ENCODE results near the gene PTPRN2. TPM values are rescaled to one million over a fixed set of nuclear protein-coding genes. Genes with fewer than 3 reads are reported as not detected.
"Not testable (repeated sequence)": the region's sequence is repeated elsewhere in the genome, so short reads cannot be mapped to it uniquely, and the experiment has no call there.

The PTPRN2 gene
- total and polyA plus RNA-seq, 4 donors: 18.1 to 69.9 (median 50.4) TPM

GRCh38 chr7:157985636-157986035 lies 602.0 kb downstream of the PTPRN2 start:
- Histone ChIP-seq H3K27ac (ENCODE audit: low read depth, low read length) (no peak overlapping the region), H3K4me1 (ENCODE audit: control insufficient read depth, insufficient read depth, low read length) (peaks cover 25% of the 10 kb centered on the region), H3K27me3 (ENCODE audit: control insufficient read depth, insufficient read depth, low read length) (no peaks in the 10 kb centered on the region), H3K9me3 (ENCODE audit: control insufficient read depth, insufficient read depth, low read length) (no peaks in the 10 kb centered on the region), H3K36me3 (ENCODE audit: control insufficient read depth, insufficient read depth, low read length) (no peaks in the 10 kb centered on the region), H3K4me3 (ENCODE audit: low read depth, low read length) (no peak overlapping the region)
- DNase-seq (ENCODE audit: low read depth in 4 of 6, low spot score in 6 of 6): no peak
- WGBS (ENCODE audit: insufficient coverage): 95% methylated on average over 10 of the region's 15 CpGs

GRCh38 chr7:157984423-157985163 lies 603.0 kb downstream of the PTPRN2 start:
- 85% methylated on average over 18 of the region's 25 CpGs for WGBS (ENCODE audit: insufficient coverage)
- no peak overlapping the region for H3K27ac ChIP-seq (ENCODE audit: low read depth, low read length)
- H3K4me3 ChIP-seq (ENCODE audit: low read depth, low read length): no peak overlapping the region

GRCh38 chr7:157983502-157984422 lies 603.9 kb downstream of the PTPRN2 start:
- no peaks in the 10 kb centered on the region for H3K36me3 ChIP-seq (ENCODE audit: control insufficient read depth, insufficient read depth, low read length)
- peaks cover 34% of the 10 kb centered on the region for H3K4me1 ChIP-seq (ENCODE audit: control insufficient read depth, insufficient read depth, low read length)
- H3K27me3 ChIP-seq (ENCODE audit: control insufficient read depth, insufficient read depth, low read length): no peaks in the 10 kb centered on the region
- 56% methylated on average over 23 of the region's 32 CpGs for WGBS (ENCODE audit: insufficient coverage)
- DNase-seq (ENCODE audit: low read depth in 4 of 6, low spot score in 6 of 6): no peak
- no peak overlapping the region for H3K27ac ChIP-seq (ENCODE audit: low read depth, low read length)
- H3K9me3 ChIP-seq (ENCODE audit: control insufficient read depth, insufficient read depth, low read length): no peaks in the 10 kb centered on the region
- no peak overlapping the region for H3K4me3 ChIP-seq (ENCODE audit: low read depth, low read length)

More at GRCh38 chr7:157984423-157985163, 603.0 kb downstream of the PTPRN2 start:
- H3K9me3 ChIP-seq (ENCODE audit: control insufficient read depth, insufficient read depth, low read length): no peaks in the 10 kb centered on the region
- peaks cover 29% of the 10 kb centered on the region for H3K4me1 ChIP-seq (ENCODE audit: control insufficient read depth, insufficient read depth, low read length)
- no peaks in the 10 kb centered on the region for H3K36me3 ChIP-seq (ENCODE audit: control insufficient read depth, insufficient read depth, low read length)
- DNase-seq (ENCODE audit: low read depth in 4 of 6, low spot score in 6 of 6): no peak
- H3K27me3 ChIP-seq (ENCODE audit: control insufficient read depth, insufficient read depth, low read length): no peaks in the 10 kb centered on the region

- H3K27ac ChIP-seq (ENCODE audit: low read depth, low read length): no peak overlapping the region
- no CpG with 5 or more reads among the region's 5 CpGs for WGBS (ENCODE audit: insufficient coverage)
- peaks cover 34% of the 10 kb centered on the region for H3K4me1 ChIP-seq (ENCODE audit: control insufficient read depth, insufficient read depth, low read length)
- H3K36me3 ChIP-seq (ENCODE audit: control insufficient read depth, insufficient read depth, low read length): no peaks in the 10 kb centered on the region
- H3K27me3 ChIP-seq (ENCODE audit: control insufficient read depth, insufficient read depth, low read length): no peaks in the 10 kb centered on the region
- no peaks in the 10 kb centered on the region for H3K9me3 ChIP-seq (ENCODE audit: control insufficient read depth, insufficient read depth, low read length)
- no peak overlapping the region for H3K4me3 ChIP-seq (ENCODE audit: low read depth, low read length)
- no peak for DNase-seq (ENCODE audit: low read depth in 4 of 6, low spot score in 6 of 6)
Measured at GRCh38 chr7:157981778-157982177, 605.8 kb downstream of the PTPRN2 start.

- DNase-seq (ENCODE audit: low read depth in 4 of 6, low spot score in 6 of 6): no peak
- Histone ChIP-seq H3K27me3 (ENCODE audit: control insufficient read depth, insufficient read depth, low read length) (no peaks in the 10 kb centered on the region), H3K36me3 (ENCODE audit: control insufficient read depth, insufficient read depth, low read length) (no peaks in the 10 kb centered on the region), H3K9me3 (ENCODE audit: control insufficient read depth, insufficient read depth, low read length) (no peaks in the 10 kb centered on the region), H3K4me1 (ENCODE audit: control insufficient read depth, insufficient read depth, low read length) (peaks cover 35% of the 10 kb centered on the region), H3K27ac (ENCODE audit: low read depth, low read length) (no peak overlapping the region), H3K4me3 (ENCODE audit: low read depth, low read length) (no peak overlapping the region)
- WGBS (ENCODE audit: insufficient coverage): 65% methylated on average over 6 of the region's 9 CpGs
Measured at GRCh38 chr7:157980774-157981173, 606.8 kb downstream of the PTPRN2 start.

- not testable (repeated sequence) for H3K4me3 ChIP-seq (ENCODE audit: low read depth, low read length); DNase-seq (ENCODE audit: low read depth in 4 of 6, low spot score in 6 of 6); H3K9me3 ChIP-seq (ENCODE audit: control insufficient read depth, insufficient read depth, low read length); H3K36me3 ChIP-seq (ENCODE audit: control insufficient read depth, insufficient read depth, low read length); H3K27me3 ChIP-seq (ENCODE audit: control insufficient read depth, insufficient read depth, low read length); H3K27ac ChIP-seq (ENCODE audit: low read depth, low read length)
- peaks cover 35% of the 10 kb centered on the region for H3K4me1 ChIP-seq (ENCODE audit: control insufficient read depth, insufficient read depth, low read length)
- WGBS (ENCODE audit: insufficient coverage): 89% methylated on average over 7 of the region's 9 CpGs
Measured at GRCh38 chr7:157980341-157980731, 607.3 kb downstream of the PTPRN2 start.

GRCh38 chr7:157979636-157980340 lies 607.8 kb downstream of the PTPRN2 start:
- Histone ChIP-seq H3K27me3 (ENCODE audit: control insufficient read depth, insufficient read depth, low read length) (no peaks in the 10 kb centered on the region), H3K36me3 (ENCODE audit: control insufficient read depth, insufficient read depth, low read length) (no peaks in the 10 kb centered on the region), H3K27ac (ENCODE audit: low read depth, low read length) (no peak overlapping the region), H3K9me3 (ENCODE audit: control insufficient read depth, insufficient read depth, low read length) (no peaks in the 10 kb centered on the region), H3K4me1 (ENCODE audit: control insufficient read depth, insufficient read depth, low read length) (peaks cover 35% of the 10 kb centered on the region), H3K4me3 (ENCODE audit: low read depth, low read length) (no peak overlapping the region)
- DNase-seq (ENCODE audit: low read depth in 4 of 6, low spot score in 6 of 6): peak in 1 of 6 donors; percentile 58
- 59% methylated on average over 10 of the region's 14 CpGs for WGBS (ENCODE audit: insufficient coverage)

GRCh38 chr7:157978766-157979165 lies 608.9 kb downstream of the PTPRN2 start:
- Histone ChIP-seq H3K4me3 (ENCODE audit: low read depth, low read length) (no peak overlapping the region), H3K27ac (ENCODE audit: low read depth, low read length) (no peak overlapping the region), H3K9me3 (ENCODE audit: control insufficient read depth, insufficient read depth, low read length) (no peaks in the 10 kb centered on the region), H3K27me3 (ENCODE audit: control insufficient read depth, insufficient read depth, low read length) (no peaks in the 10 kb centered on the region), H3K36me3 (ENCODE audit: control insufficient read depth, insufficient read depth, low read length) (no peaks in the 10 kb centered on the region), H3K4me1 (ENCODE audit: control insufficient read depth, insufficient read depth, low read length) (peaks cover 32% of the 10 kb centered on the region)
- DNase-seq (ENCODE audit: low read depth in 4 of 6, low spot score in 6 of 6): no peak
- 85% methylated on average over 8 of the region's 12 CpGs for WGBS (ENCODE audit: insufficient coverage)

GRCh38 chr7:157977717-157978496 lies 609.7 kb downstream of the PTPRN2 start:
- Histone ChIP-seq H3K27me3 (ENCODE audit: control insufficient read depth, insufficient read depth, low read length) (no peaks in the 10 kb centered on the region), H3K4me3 (ENCODE audit: low read depth, low read length) (no peak overlapping the region), H3K4me1 (ENCODE audit: control insufficient read depth, insufficient read depth, low read length) (peaks cover 28% of the 10 kb centered on the region), H3K27ac (ENCODE audit: low read depth, low read length) (no peak overlapping the region), H3K36me3 (ENCODE audit: control insufficient read depth, insufficient read depth, low read length) (no peaks in the 10 kb centered on the region), H3K9me3 (ENCODE audit: control insufficient read depth, insufficient read depth, low read length) (no peaks in the 10 kb centered on the region)
- 58% methylated on average over 13 of the region's 20 CpGs for WGBS (ENCODE audit: insufficient coverage)
- peak in 1 of 6 donors; percentile 40 for DNase-seq (ENCODE audit: low read depth in 4 of 6, low spot score in 6 of 6)
